ENCODE data around the gene CAVIN2.

Gene CAVIN2

GRCh38 chr2:191853843-191854242, 7.0 kb upstream of the CAVIN2 start:
- no peak for DNase-seq (ENCODE audit: extremely low read depth, low read depth)
- TF ChIP-seq, protein P1, sequence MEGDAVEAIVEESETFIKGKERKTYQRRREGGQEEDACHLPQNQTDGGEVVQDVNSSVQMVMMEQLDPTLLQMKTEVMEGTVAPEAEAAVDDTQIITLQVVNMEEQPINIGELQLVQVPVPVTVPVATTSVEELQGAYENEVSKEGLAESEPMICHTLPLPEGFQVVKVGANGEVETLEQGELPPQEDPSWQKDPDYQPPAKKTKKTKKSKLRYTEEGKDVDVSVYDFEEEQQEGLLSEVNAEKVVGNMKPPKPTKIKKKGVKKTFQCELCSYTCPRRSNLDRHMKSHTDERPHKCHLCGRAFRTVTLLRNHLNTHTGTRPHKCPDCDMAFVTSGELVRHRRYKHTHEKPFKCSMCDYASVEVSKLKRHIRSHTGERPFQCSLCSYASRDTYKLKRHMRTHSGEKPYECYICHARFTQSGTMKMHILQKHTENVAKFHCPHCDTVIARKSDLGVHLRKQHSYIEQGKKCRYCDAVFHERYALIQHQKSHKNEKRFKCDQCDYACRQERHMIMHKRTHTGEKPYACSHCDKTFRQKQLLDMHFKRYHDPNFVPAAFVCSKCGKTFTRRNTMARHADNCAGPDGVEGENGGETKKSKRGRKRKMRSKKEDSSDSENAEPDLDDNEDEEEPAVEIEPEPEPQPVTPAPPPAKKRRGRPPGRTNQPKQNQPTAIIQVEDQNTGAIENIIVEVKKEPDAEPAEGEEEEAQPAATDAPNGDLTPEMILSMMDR (IDR thresholded peaks at IDR 0.05; ENCODE audit: low read depth, low read length, missing control alignments) = no peak
- H3K4me3 ChIP-seq (replicated peaks; ENCODE audit: low read depth, low read length) = no peak overlapping the region

- H3K4me3 ChIP-seq (replicated peaks; ENCODE audit: low read depth, low read length) = no peak overlapping the region
- TF ChIP-seq, protein P1 (IDR thresholded peaks at IDR 0.05; ENCODE audit: low read depth, low read length, missing control alignments) = no peak
- no peak for DNase-seq (ENCODE audit: extremely low read depth, low read depth)
Measured at GRCh38 chr2:191851158-191851557, 4.3 kb upstream of the CAVIN2 start.

DNA sequence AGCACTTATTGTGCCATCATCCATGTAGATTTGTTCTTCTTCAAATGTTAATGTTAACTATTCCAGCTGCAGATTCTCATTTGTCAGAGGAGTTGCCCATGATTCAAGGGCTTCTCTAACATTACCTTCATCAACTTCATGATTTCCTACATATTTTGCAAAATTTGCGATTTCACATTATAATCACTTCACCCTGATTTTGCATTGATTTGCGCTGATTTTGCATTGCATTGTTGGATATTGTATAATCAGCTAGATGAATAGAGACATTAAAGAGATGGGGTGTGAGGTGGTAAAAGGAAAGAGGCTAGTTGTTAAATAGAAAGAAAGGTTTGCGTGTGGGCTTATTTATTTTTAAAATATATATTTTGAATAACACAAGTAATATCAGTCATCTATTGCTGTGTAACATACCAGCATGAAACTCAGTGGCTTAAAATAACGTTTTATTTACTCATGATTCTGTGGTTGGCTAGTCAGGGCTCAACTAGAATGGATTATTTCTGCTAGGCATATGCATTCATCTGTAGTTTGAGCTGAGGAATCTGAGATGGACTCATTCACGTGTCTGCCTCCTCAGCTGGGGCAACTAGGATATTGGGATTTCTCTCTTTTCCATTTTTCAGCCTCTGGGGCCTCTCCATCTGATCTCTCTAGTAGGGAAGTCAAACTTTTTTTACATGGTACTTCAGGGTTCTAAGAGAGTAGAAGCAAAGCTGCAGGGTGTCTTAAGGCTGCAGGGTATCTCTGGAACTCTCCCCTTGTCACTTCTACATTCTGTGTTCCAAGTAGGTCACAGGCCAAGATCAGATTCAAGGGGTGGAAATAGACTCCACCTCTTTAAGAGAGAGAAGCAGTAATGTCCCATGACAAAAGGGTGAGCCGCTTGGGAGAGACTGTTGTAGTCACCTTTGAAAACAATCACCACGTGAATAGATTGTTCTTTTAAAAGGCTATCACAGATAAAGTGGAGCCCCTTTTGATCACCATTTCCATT, 2.2 kb upstream of the CAVIN2 start:
- TF ChIP-seq, protein P1 (IDR thresholded peaks at IDR 0.05; ENCODE audit: low read depth, low read length, missing control alignments) = no peak
- no peak overlapping the region for H3K4me3 ChIP-seq (replicated peaks; ENCODE audit: low read depth, low read length)
- DNase-seq (ENCODE audit: extremely low read depth, low read depth) = no peak

DNA sequence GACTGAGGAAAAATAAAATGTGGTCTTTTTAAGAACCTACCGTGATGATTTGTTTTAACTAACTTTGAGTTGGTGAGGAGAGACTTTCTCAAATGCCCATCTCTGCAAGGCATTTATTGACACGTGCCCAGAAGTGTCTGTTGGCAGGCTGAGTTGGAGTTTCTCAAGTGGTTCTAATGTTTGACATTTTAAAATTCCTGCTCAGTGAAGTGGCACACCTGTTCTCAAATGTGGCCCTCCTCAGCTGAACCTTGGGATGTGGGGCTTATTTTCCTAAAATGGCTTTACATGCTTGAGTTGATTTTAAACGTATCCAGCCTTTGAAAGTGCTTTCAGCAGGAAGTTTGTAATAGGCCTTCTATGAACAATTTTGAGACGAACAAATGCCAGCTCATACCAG, 876 bp upstream of the CAVIN2 start:
- H3K4me3 ChIP-seq (replicated peaks; ENCODE audit: low read depth, low read length) = no peak overlapping the region
- TF ChIP-seq, protein P1 (IDR thresholded peaks at IDR 0.05; ENCODE audit: low read depth, low read length, missing control alignments) = no peak
- DNase-seq (ENCODE audit: extremely low read depth, low read depth) = no peak

GRCh38 chr2:191845876-191846514, 893 bp downstream of the CAVIN2 start:
- H3K4me3 ChIP-seq (replicated peaks; ENCODE audit: low read depth, low read length) = peak overlapping the region; percentile 27
- TF ChIP-seq, protein P1 (IDR thresholded peaks at IDR 0.05; ENCODE audit: low read depth, low read length, missing control alignments) = no peak
- DNase-seq (ENCODE audit: extremely low read depth, low read depth) = no peak

- TF ChIP-seq, protein P1 (IDR thresholded peaks at IDR 0.05; ENCODE audit: low read depth, low read length, missing control alignments) = no peak
- DNase-seq (ENCODE audit: extremely low read depth, low read depth) = no peak
- H3K4me3 ChIP-seq (replicated peaks; ENCODE audit: low read depth, low read length) = peak overlapping the region; percentile 27
Measured at GRCh38 chr2:191845248-191845715, 1.6 kb downstream of the CAVIN2 start.
